GM19099 (cell line): Measurements from ENCODE around the gene PRKAA1.

Source experiments
- POLR2A ChIP-seq: IDR thresholded peaks from 3 replicates; pipeline ENCODE4 v1.6.1; 2011; ENCODE audit warnings: low read depth; ENCODE audit not compliant: insufficient read length; ENCODE audit errors: extremely low read depth

The PRKAA1 gene

GRCh38 chr5:40790947-40791593 is 7.1 kb downstream of the PRKAA1 start:
- TF ChIP-seq POLR2A, result no peak

GRCh38 chr5:40787986-40788385 is 10.2 kb downstream of the PRKAA1 start:
- no peak for TF ChIP-seq POLR2A

- no peak for TF ChIP-seq POLR2A
Observed at GRCh38 chr5:40784916-40785315, 13.3 kb downstream of the PRKAA1 start.

- no peak for TF ChIP-seq POLR2A
Observed at GRCh38 chr5:40784027-40784653, 14.0 kb downstream of the PRKAA1 start.

- TF ChIP-seq POLR2A, result no peak
Observed at GRCh38 chr5:40781843-40782409, 16.2 kb downstream of the PRKAA1 start.

- no peak for TF ChIP-seq POLR2A
Observed at GRCh38 chr5:40780858-40781257, 17.3 kb downstream of the PRKAA1 start.

GRCh38 chr5:40780199-40780598 is 18.0 kb downstream of the PRKAA1 start:
- no peak for TF ChIP-seq POLR2A

- no peak for TF ChIP-seq POLR2A
Observed at GRCh38 chr5:40779561-40779960, 18.6 kb downstream of the PRKAA1 start.

- no peak for TF ChIP-seq POLR2A
Observed at GRCh38 chr5:40778133-40778532, 20.0 kb downstream of the PRKAA1 start.

GRCh38 chr5:40776658-40776977 is 21.6 kb downstream of the PRKAA1 start:
- no peak for TF ChIP-seq POLR2A

GRCh38 chr5:40775846-40776657 is 22.1 kb downstream of the PRKAA1 start:
- TF ChIP-seq POLR2A, result no peak

- TF ChIP-seq POLR2A, result no peak
Observed at GRCh38 chr5:40775085-40775845, 22.9 kb downstream of the PRKAA1 start.

- no peak for TF ChIP-seq POLR2A
Observed at GRCh38 chr5:40774623-40775022, 23.6 kb downstream of the PRKAA1 start.

GRCh38 chr5:40770764-40771163 is 27.4 kb downstream of the PRKAA1 start:
- TF ChIP-seq POLR2A, result no peak

- TF ChIP-seq POLR2A, result no peak
Observed at GRCh38 chr5:40762705-40763104, 35.5 kb downstream of the PRKAA1 start.

GRCh38 chr5:40757400-40757799 is 40.8 kb downstream of the PRKAA1 start:
- no peak for TF ChIP-seq POLR2A
